ENCODE data around the gene COPG2. TPM values are rescaled to one million over a fixed set of nuclear protein-coding genes. Genes with fewer than 3 reads are reported as not detected.

The COPG2 gene
- total and polyA plus RNA-seq, 2 of the 13 experiments (the other 11 are each of a cell fraction or from before 2014, with no cell fraction given): 14.1 to 17.7 TPM

GRCh38 chr7:130490888-130491804 is 177.4 kb downstream of the COPG2 start:
- BruUV-seq (replicated peaks): no TSS peak
- Histone ChIP-seq H3K79me2 (ENCODE audit: insufficient read depth, low read length) (peaks cover 5% of the 10 kb centered on the region), H3K4me2 (ENCODE audit: low read depth, low read length) (no peak overlapping the region), H3K9me3 (ENCODE audit: low read length) (peaks cover 12% of the 10 kb centered on the region), H3K27me3 (ENCODE audit: control insufficient read depth in 1 of 2, insufficient read depth in 2 of 2, low read length in 2 of 2) (no peaks in the 10 kb centered on the region), H3K4me3 (replicated peaks in 1 of 3; ENCODE audit: insufficient read depth in 1 of 3, low read depth in 2 of 3, low read length in 3 of 3) (no peak overlapping the region), H3K36me3 (replicated peaks in 1 of 2; ENCODE audit: control insufficient read depth in 1 of 2, insufficient read depth in 2 of 2, low read length in 2 of 2) (no peaks in the 10 kb centered on the region), H3K9ac (ENCODE audit: insufficient read depth, low read depth, low read length) (no peak overlapping the region), H3K4me1 (ENCODE audit: insufficient read depth, low read length) (peaks cover 2% of the 10 kb centered on the region; the same call in 1 of the 2 replicates), H4K20me1 (ENCODE audit: insufficient read depth, low read length) (no peaks in the 10 kb centered on the region), H2AFZ (ENCODE audit: low read length) (no peak overlapping the region), H3K27ac (ENCODE audit: extremely low read length, insufficient read depth, low read length) (no peak overlapping the region)
- CTCF ChIA-PET (ENCODE audit: low intra/inter-chr PET ratio, low total read pairs): no interaction called here
- intact Hi-C loops (cut with micrococcal nuclease; ENCODE audit: unreplicated experiment) (no loop called here), in situ Hi-C loops (cut with HindIII; ENCODE audit: extremely low pct_ligation_motif_present, low pct_unique_long_range_greater_than_20kb) (no loop called here)
- FAIRE-seq: no peak
- 94% methylated on average over 47 of the region's 62 CpGs for WGBS (ENCODE audit: low lambda C conversion rate)
- POLR2A ChIA-PET: no interaction called here
- ATAC-seq: no peak
- no peak for DNase-seq (ENCODE audit: low spot score)
- no peak for TF ChIP-seq AFF4 (CRISPR knock-in tag; IDR thresholded peaks at IDR 0.05)
- no peak for TF ChIP-seq RFXAP (CRISPR knock-in tag; IDR thresholded peaks at IDR 0.05; ENCODE audit: borderline replicate concordance)
- TF ChIP-seq ZNF256 (CRISPR knock-in tag; conservative IDR thresholded peaks at IDR 0.05): no peak
- no peak for TF ChIP-seq ZNF282 (IDR thresholded peaks at IDR 0.05; ENCODE audit: partially characterized antibody)
- no peak for TF ChIP-seq KLF16 (CRISPR knock-in tag; IDR thresholded peaks at IDR 0.05)
- TF ChIP-seq PREB (CRISPR knock-in tag; IDR thresholded peaks at IDR 0.05): no peak
- TF ChIP-seq HIVEP1 (CRISPR knock-in tag; IDR thresholded peaks at IDR 0.05): no peak
- no peak for TF ChIP-seq ZNF280D (CRISPR knock-in tag; IDR thresholded peaks at IDR 0.05)
- TF ChIP-seq EEA1 (CRISPR knock-in tag; IDR thresholded peaks at IDR 0.05; ENCODE audit: borderline replicate concordance): no peak
- TF ChIP-seq MXI1 (IDR thresholded peaks at IDR 0.05; ENCODE audit: borderline replicate concordance, low read depth, low read length): no peak
- no peak for TF ChIP-seq ZSCAN30 (CRISPR knock-in tag; IDR thresholded peaks at IDR 0.05)
- no peak for TF ChIP-seq CENPX (CRISPR knock-in tag; IDR thresholded peaks at IDR 0.05)
- no peak for TF ChIP-seq SP2 (CRISPR knock-in tag; IDR thresholded peaks at IDR 0.05)
- TF ChIP-seq GMEB1 (CRISPR knock-in tag; IDR thresholded peaks at IDR 0.05; ENCODE audit: borderline replicate concordance): no peak
